ENCODE measurements around the gene NTHL1. TPM values are rescaled to one million over a fixed set of nuclear protein-coding genes. Genes with fewer than 3 reads are reported as not detected.

The NTHL1 gene
- total RNA-seq, 1 donor from 2014 or later, result 25.6 TPM

GRCh38 chr16:2086812-2087747, 39.4 kb upstream of the NTHL1 start:
- H3K36me3 Mint-ChIP-seq (ENCODE audit: low read depth, unreplicated experiment), result peaks cover 8% of the 10 kb centered on the region
- TF ChIP-seq CTCF (IDR thresholded peaks at IDR 0.05; ENCODE audit: unreplicated experiment), result no peak
- no peak overlapping the region for H3K4me3 Mint-ChIP-seq (ENCODE audit: unreplicated experiment)
- no peak for DNase-seq (ENCODE audit: low spot score)
- no peaks in the 10 kb centered on the region for H3K9me3 Mint-ChIP-seq (ENCODE audit: unreplicated experiment)
- peaks cover 3% of the 10 kb centered on the region for H3K4me1 Mint-ChIP-seq (ENCODE audit: unreplicated experiment)
- H3K27ac Mint-ChIP-seq (ENCODE audit: unreplicated experiment), result no peak overlapping the region
- H3K27me3 Mint-ChIP-seq (ENCODE audit: unreplicated experiment), result peaks cover 13% of the 10 kb centered on the region

GRCh38 chr16:2086106-2086742, 38.6 kb upstream of the NTHL1 start:
- no peak for TF ChIP-seq CTCF (IDR thresholded peaks at IDR 0.05; ENCODE audit: unreplicated experiment)
- DNase-seq (ENCODE audit: low spot score), result no peak
- H3K9me3 Mint-ChIP-seq (ENCODE audit: unreplicated experiment), result no peaks in the 10 kb centered on the region
- H3K36me3 Mint-ChIP-seq (ENCODE audit: low read depth, unreplicated experiment), result peaks cover 8% of the 10 kb centered on the region
- H3K4me3 Mint-ChIP-seq (ENCODE audit: unreplicated experiment), result no peak overlapping the region
- no peak overlapping the region for H3K27ac Mint-ChIP-seq (ENCODE audit: unreplicated experiment)
- H3K27me3 Mint-ChIP-seq (ENCODE audit: unreplicated experiment), result peaks cover 13% of the 10 kb centered on the region
- H3K4me1 Mint-ChIP-seq (ENCODE audit: unreplicated experiment), result peaks cover 3% of the 10 kb centered on the region

- no peak for TF ChIP-seq CTCF (IDR thresholded peaks at IDR 0.05; ENCODE audit: unreplicated experiment)
- DNase-seq (ENCODE audit: low spot score), result no peak
- H3K9me3 Mint-ChIP-seq (ENCODE audit: unreplicated experiment), result no peaks in the 10 kb centered on the region
- H3K4me1 Mint-ChIP-seq (ENCODE audit: unreplicated experiment), result peaks cover 3% of the 10 kb centered on the region
- H3K27me3 Mint-ChIP-seq (ENCODE audit: unreplicated experiment), result peaks cover 13% of the 10 kb centered on the region
- H3K36me3 Mint-ChIP-seq (ENCODE audit: low read depth, unreplicated experiment), result peaks cover 8% of the 10 kb centered on the region
- H3K27ac Mint-ChIP-seq (ENCODE audit: unreplicated experiment), result no peak overlapping the region
- no peak overlapping the region for H3K4me3 Mint-ChIP-seq (ENCODE audit: unreplicated experiment)
These were observed 38.0 kb upstream of the NTHL1 start for GRCh38 chr16:2085669-2086068.

- TF ChIP-seq CTCF (IDR thresholded peaks at IDR 0.05; ENCODE audit: unreplicated experiment), result no peak
- Mint-ChIP-seq H3K4me3 (ENCODE audit: unreplicated experiment) (no peak overlapping the region), H3K4me1 (ENCODE audit: unreplicated experiment) (peaks cover 3% of the 10 kb centered on the region), H3K9me3 (ENCODE audit: unreplicated experiment) (no peaks in the 10 kb centered on the region), H3K27ac (ENCODE audit: unreplicated experiment) (no peak overlapping the region), H3K36me3 (ENCODE audit: low read depth, unreplicated experiment) (peaks cover 8% of the 10 kb centered on the region), H3K27me3 (ENCODE audit: unreplicated experiment) (peaks cover 11% of the 10 kb centered on the region)
- DNase-seq (ENCODE audit: low spot score), result no peak
These were observed 37.4 kb upstream of the NTHL1 start for GRCh38 chr16:2084895-2085625.
